Measurements from ENCODE around the gene CRYL1.

CRYL1 gene

GRCh38 chr13:20448470-20448869 lies 77.2 kb downstream of the CRYL1 start:
- no peak for DNase-seq (ENCODE audit: low spot score)
- Histone ChIP-seq H2AK5ac (ENCODE audit: low read depth, low read length) (no peak overlapping the region), H3K9me3 (replicated peaks in 1 of 2; ENCODE audit: control insufficient read depth in 2 of 2, insufficient read depth in 1 of 2, low read depth in 1 of 2, low read length in 2 of 2) (peaks cover 0 to 2% of the 10 kb centered on the region in 2 donors), H3K4me2 (ENCODE audit: insufficient read depth, low read length, poor library complexity, severe bottlenecking) (no peak overlapping the region), H2BK12ac (ENCODE audit: low read length) (no peak overlapping the region), H2BK5ac (ENCODE audit: low read length) (no peak overlapping the region), H3K27me3 (ENCODE audit: control insufficient read depth in 3 of 3, insufficient read depth in 3 of 3, low read depth in 1 of 3, low read length in 3 of 3) (no peaks in the 10 kb centered on the region), H4K91ac (ENCODE audit: low read depth, low read length, poor library complexity) (no peak overlapping the region), H3K4ac (ENCODE audit: low read length) (no peak overlapping the region), H3K4me3 (ENCODE audit: low read length in 2 of 2) (no peak overlapping the region), H4K8ac (ENCODE audit: low read depth, low read length) (no peak overlapping the region), H3K4me1 (ENCODE audit: control insufficient read depth in 2 of 2, insufficient read depth in 1 of 2, low read depth in 1 of 2, low read length in 2 of 2) (no peaks in the 10 kb centered on the region), H2BK15ac (ENCODE audit: low read length) (no peak overlapping the region), H3K18ac (ENCODE audit: low read length) (no peak overlapping the region), H3K14ac (ENCODE audit: low read length) (no peak overlapping the region), H3K36me3 (replicated peaks in 1 of 2; ENCODE audit: control insufficient read depth in 2 of 2, insufficient read depth in 2 of 2, low read length in 2 of 2) (no peaks in the 10 kb centered on the region), H3K27ac (replicated peaks; ENCODE audit: low read length) (no peak overlapping the region), H2BK120ac (ENCODE audit: low read depth, low read length) (no peak overlapping the region), H2AFZ (ENCODE audit: low read length) (no peak overlapping the region), H3K79me1 (ENCODE audit: low read depth, low read length) (no peaks in the 10 kb centered on the region), H3K23ac (ENCODE audit: low read depth, low read length, poor library complexity) (no peak overlapping the region), H3K9ac (ENCODE audit: low read depth, low read length, poor library complexity) (no peak overlapping the region)
- WGBS, 2 donors (ENCODE audit: extremely low coverage in 2 of 2, insufficient read length in 2 of 2, insufficient replicate concordance in 1 of 2), result no CpG with 5 or more reads among the region's 1 CpG

- no peak overlapping the region for H2AK5ac ChIP-seq (ENCODE audit: low read depth, low read length)
Observed at GRCh38 chr13:20446900-20447299, 78.8 kb downstream of the CRYL1 start.

DNA sequence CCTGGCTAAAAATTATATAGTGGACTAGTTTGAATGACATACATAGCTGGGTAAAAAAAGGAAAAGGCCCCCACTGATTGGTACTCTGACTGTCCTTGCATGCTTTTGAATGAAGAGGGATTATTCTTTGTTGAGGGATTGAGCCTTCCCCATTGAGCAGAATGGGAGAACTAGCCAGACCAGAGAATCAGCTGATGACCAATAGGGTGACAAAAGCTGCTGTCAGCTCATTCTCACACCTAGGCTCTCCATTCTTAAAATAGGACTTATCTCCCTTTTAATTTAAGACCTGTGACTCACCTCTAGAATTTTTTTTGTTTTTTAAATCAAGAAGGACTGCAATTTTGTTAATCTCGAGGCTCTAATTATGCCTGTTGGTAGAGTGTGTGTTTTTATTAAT lies 79.3 kb downstream of the CRYL1 start:
- Histone ChIP-seq H3K4ac (ENCODE audit: low read length) (no peak overlapping the region), H3K27ac (replicated peaks; ENCODE audit: low read length) (no peak overlapping the region), H3K9me3 (replicated peaks in 1 of 2; ENCODE audit: control insufficient read depth in 2 of 2, insufficient read depth in 1 of 2, low read depth in 1 of 2, low read length in 2 of 2) (peaks cover 0 to 2% of the 10 kb centered on the region in 2 donors), H2BK12ac (ENCODE audit: low read length) (no peak overlapping the region), H4K8ac (ENCODE audit: low read depth, low read length) (no peak overlapping the region), H3K18ac (ENCODE audit: low read length) (no peak overlapping the region), H2BK5ac (ENCODE audit: low read length) (no peak overlapping the region), H3K36me3 (replicated peaks in 1 of 2; ENCODE audit: control insufficient read depth in 2 of 2, insufficient read depth in 2 of 2, low read length in 2 of 2) (no peaks in the 10 kb centered on the region), H4K91ac (ENCODE audit: low read depth, low read length, poor library complexity) (no peak overlapping the region), H3K14ac (ENCODE audit: low read length) (no peak overlapping the region), H2BK120ac (ENCODE audit: low read depth, low read length) (no peak overlapping the region), H3K4me1 (ENCODE audit: control insufficient read depth in 2 of 2, insufficient read depth in 1 of 2, low read depth in 1 of 2, low read length in 2 of 2) (peaks cover 0 to 2% of the 10 kb centered on the region in 2 donors), H3K79me1 (ENCODE audit: low read depth, low read length) (no peaks in the 10 kb centered on the region), H3K27me3 (ENCODE audit: control insufficient read depth in 3 of 3, insufficient read depth in 3 of 3, low read depth in 1 of 3, low read length in 3 of 3) (no peaks in the 10 kb centered on the region), H2AK5ac (ENCODE audit: low read depth, low read length) (no peak overlapping the region), H3K4me3 (ENCODE audit: low read length in 2 of 2) (no peak overlapping the region), H3K23ac (ENCODE audit: low read depth, low read length, poor library complexity) (no peak overlapping the region), H3K9ac (ENCODE audit: low read depth, low read length, poor library complexity) (no peak overlapping the region), H2BK15ac (ENCODE audit: low read length) (no peak overlapping the region), H2AFZ (ENCODE audit: low read length) (no peak overlapping the region), H3K4me2 (ENCODE audit: insufficient read depth, low read length, poor library complexity, severe bottlenecking) (no peak overlapping the region)
- no CpG with 5 or more reads among the region's 1 CpG for WGBS, 2 donors (ENCODE audit: extremely low coverage in 2 of 2, insufficient read length in 2 of 2, insufficient replicate concordance in 1 of 2)
- DNase-seq (ENCODE audit: low spot score), result no peak

More at GRCh38 chr13:20446900-20447299, 78.8 kb downstream of the CRYL1 start:
- Histone ChIP-seq H3K4me1 (ENCODE audit: control insufficient read depth in 2 of 2, insufficient read depth in 1 of 2, low read depth in 1 of 2, low read length in 2 of 2) (peaks cover 0 to 2% of the 10 kb centered on the region in 2 donors), H2BK12ac (ENCODE audit: low read length) (no peak overlapping the region), H3K18ac (ENCODE audit: low read length) (no peak overlapping the region), H3K79me1 (ENCODE audit: low read depth, low read length) (no peaks in the 10 kb centered on the region), H4K91ac (ENCODE audit: low read depth, low read length, poor library complexity) (no peak overlapping the region), H2AFZ (ENCODE audit: low read length) (no peak overlapping the region), H3K23ac (ENCODE audit: low read depth, low read length, poor library complexity) (no peak overlapping the region), H2BK5ac (ENCODE audit: low read length) (no peak overlapping the region), H3K27me3 (ENCODE audit: control insufficient read depth in 3 of 3, insufficient read depth in 3 of 3, low read depth in 1 of 3, low read length in 3 of 3) (no peaks in the 10 kb centered on the region), H3K4ac (ENCODE audit: low read length) (no peak overlapping the region), H2BK15ac (ENCODE audit: low read length) (no peak overlapping the region), H3K14ac (ENCODE audit: low read length) (no peak overlapping the region), H3K9ac (ENCODE audit: low read depth, low read length, poor library complexity) (no peak overlapping the region), H3K36me3 (replicated peaks in 1 of 2; ENCODE audit: control insufficient read depth in 2 of 2, insufficient read depth in 2 of 2, low read length in 2 of 2) (no peaks in the 10 kb centered on the region), H3K4me3 (ENCODE audit: low read length in 2 of 2) (no peak overlapping the region), H3K4me2 (ENCODE audit: insufficient read depth, low read length, poor library complexity, severe bottlenecking) (no peak overlapping the region), H3K27ac (replicated peaks; ENCODE audit: low read length) (no peak overlapping the region), H3K9me3 (replicated peaks in 1 of 2; ENCODE audit: control insufficient read depth in 2 of 2, insufficient read depth in 1 of 2, low read depth in 1 of 2, low read length in 2 of 2) (peaks cover 0 to 2% of the 10 kb centered on the region in 2 donors), H2BK120ac (ENCODE audit: low read depth, low read length) (no peak overlapping the region), H4K8ac (ENCODE audit: low read depth, low read length) (no peak overlapping the region)
- DNase-seq (ENCODE audit: low spot score), result no peak

DNA sequence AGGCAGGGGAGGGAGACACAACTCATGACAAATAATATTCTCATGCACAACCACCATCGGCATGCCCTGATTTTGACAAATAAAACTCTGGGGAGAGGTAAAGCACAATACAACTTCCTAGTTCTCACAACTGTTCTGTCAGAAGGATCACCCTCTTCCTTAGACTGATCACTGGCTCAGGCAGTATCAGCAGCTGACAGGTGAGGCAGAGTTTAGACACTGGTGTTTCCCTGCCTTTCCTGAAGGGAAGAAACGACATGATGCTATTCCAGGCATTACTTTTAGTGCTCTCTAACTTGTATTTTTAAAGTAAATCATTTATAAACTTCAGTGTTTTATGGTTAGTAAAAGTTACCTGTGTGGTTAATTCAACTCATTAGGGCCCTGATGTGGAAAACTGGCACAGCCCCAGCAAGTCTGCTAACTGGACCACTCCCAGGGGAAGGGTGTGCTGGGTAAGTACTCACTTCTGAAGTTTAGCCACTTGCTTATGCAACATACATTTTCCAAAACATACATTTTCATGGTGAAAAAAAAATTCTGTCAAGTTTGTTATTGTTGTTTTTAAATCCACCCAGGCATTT lies 82.8 kb downstream of the CRYL1 start:
- H3K27me3 ChIP-seq (ENCODE audit: control insufficient read depth in 3 of 3, insufficient read depth in 3 of 3, low read depth in 1 of 3, low read length in 3 of 3), result no peaks in the 10 kb centered on the region
- no peak overlapping the region for H2BK120ac ChIP-seq (ENCODE audit: low read depth, low read length)
- no peaks in the 10 kb centered on the region for H3K79me1 ChIP-seq (ENCODE audit: low read depth, low read length)
- no peak overlapping the region for H2BK12ac ChIP-seq (ENCODE audit: low read length)
- H3K4me2 ChIP-seq (ENCODE audit: insufficient read depth, low read length, poor library complexity, severe bottlenecking), result no peak overlapping the region
- no peak overlapping the region for H4K8ac ChIP-seq (ENCODE audit: low read depth, low read length)
- H3K4ac ChIP-seq (ENCODE audit: low read length), result no peak overlapping the region
- no peak for DNase-seq (ENCODE audit: low spot score)
- no peak overlapping the region for H2AFZ ChIP-seq (ENCODE audit: low read length)
- H3K23ac ChIP-seq (ENCODE audit: low read depth, low read length, poor library complexity), result no peak overlapping the region
- peaks cover 0 to 2% of the 10 kb centered on the region in 2 donors for H3K4me1 ChIP-seq (ENCODE audit: control insufficient read depth in 2 of 2, insufficient read depth in 1 of 2, low read depth in 1 of 2, low read length in 2 of 2)
- no peak overlapping the region for H3K27ac ChIP-seq (replicated peaks; ENCODE audit: low read length)
- no peak overlapping the region for H3K4me3 ChIP-seq (ENCODE audit: low read length in 2 of 2)
- WGBS, 2 donors (ENCODE audit: extremely low coverage in 2 of 2, insufficient read length in 2 of 2, insufficient replicate concordance in 1 of 2), result no CpG with 5 or more reads among the region's 2 CpGs
- H3K18ac ChIP-seq (ENCODE audit: low read length), result no peak overlapping the region
- no peak overlapping the region for H2BK15ac ChIP-seq (ENCODE audit: low read length)
- H2BK5ac ChIP-seq (ENCODE audit: low read length), result no peak overlapping the region
- no peak overlapping the region for H2AK5ac ChIP-seq (ENCODE audit: low read depth, low read length)
- H3K9ac ChIP-seq (ENCODE audit: low read depth, low read length, poor library complexity), result no peak overlapping the region
- no peaks in the 10 kb centered on the region for H3K36me3 ChIP-seq (replicated peaks in 1 of 2; ENCODE audit: control insufficient read depth in 2 of 2, insufficient read depth in 2 of 2, low read length in 2 of 2)
- H4K91ac ChIP-seq (ENCODE audit: low read depth, low read length, poor library complexity), result no peak overlapping the region
- H3K9me3 ChIP-seq (replicated peaks in 1 of 2; ENCODE audit: control insufficient read depth in 2 of 2, insufficient read depth in 1 of 2, low read depth in 1 of 2, low read length in 2 of 2), result peaks cover 0 to 2% of the 10 kb centered on the region in 2 donors
- no peak overlapping the region for H3K14ac ChIP-seq (ENCODE audit: low read length)

Data from neuronal stem cell (in vitro differentiated cells).